ENCODE measurements around the gene NPC1L1.
A peak's percentile ranks its signal among the peaks of the same experiment; 100 is the strongest.
"Not testable (repeated sequence)": the region's sequence is repeated elsewhere in the genome, so short reads cannot be mapped to it uniquely, and the experiment has no call there.

The NPC1L1 gene

GRCh38 chr7:44564606-44565005 lies 23.5 kb upstream of the NPC1L1 start:
- no peak for DNase-seq

GRCh38 chr7:44563171-44563679 lies 22.1 kb upstream of the NPC1L1 start:
- DNase-seq = no peak

- not testable (repeated sequence) for DNase-seq
Observed at GRCh38 chr7:44562622-44562962, 21.5 kb upstream of the NPC1L1 start.

- DNase-seq = peak; percentile 50
Observed at GRCh38 chr7:44561962-44562621, 21.0 kb upstream of the NPC1L1 start.

GRCh38 chr7:44561481-44561880 lies 20.4 kb upstream of the NPC1L1 start:
- no peak for DNase-seq

- no peak for DNase-seq
Observed at GRCh38 chr7:44559485-44559884, 18.4 kb upstream of the NPC1L1 start.

- DNase-seq = no peak
Observed at GRCh38 chr7:44557485-44557884, 16.4 kb upstream of the NPC1L1 start.

- DNase-seq = no peak
Observed at GRCh38 chr7:44555350-44555749, 14.2 kb upstream of the NPC1L1 start.

- not testable (repeated sequence) for DNase-seq
Observed at GRCh38 chr7:44552473-44553005, 11.4 kb upstream of the NPC1L1 start.

- DNase-seq = no peak
Observed at GRCh38 chr7:44549457-44549856, 8.3 kb upstream of the NPC1L1 start.

GRCh38 chr7:44548893-44549292 lies 7.8 kb upstream of the NPC1L1 start:
- no peak for DNase-seq

GRCh38 chr7:44547536-44548231 lies 6.6 kb upstream of the NPC1L1 start:
- peak; percentile 6 for DNase-seq

- DNase-seq = no peak
Observed at GRCh38 chr7:44541876-44542610, 913 bp upstream of the NPC1L1 start.

- DNase-seq = no peak
Observed at GRCh38 chr7:44540592-44541027, 520 bp downstream of the NPC1L1 start.

GRCh38 chr7:44539669-44540506 lies 1.2 kb downstream of the NPC1L1 start:
- no peak for DNase-seq

GRCh38 chr7:44538798-44539668 lies 2.1 kb downstream of the NPC1L1 start:
- no peak for DNase-seq

- DNase-seq = no peak
Observed at GRCh38 chr7:44538093-44538797, 2.9 kb downstream of the NPC1L1 start.

GRCh38 chr7:44537442-44537841 lies 3.7 kb downstream of the NPC1L1 start:
- no peak for DNase-seq

- no peak for DNase-seq
Observed at GRCh38 chr7:44536090-44536489, 5.0 kb downstream of the NPC1L1 start.

GRCh38 chr7:44535348-44536064 lies 5.6 kb downstream of the NPC1L1 start:
- no peak for DNase-seq
